SIG-M5 (cell line): Measurements from ENCODE around the gene DCAF6.
"Not testable (repeated sequence)": the region's sequence is repeated elsewhere in the genome, so short reads cannot be mapped to it uniquely, and the experiment has no call there.

Source experiments
- DNase-seq: peaks from one replicate; lab custom pipeline; 2025; lab: John Stamatoyannopoulos, UW

The DCAF6 gene

GRCh38 chr1:167923324-167924056 is 13.0 kb upstream of the DCAF6 start:
- no peak for DNase-seq

GRCh38 chr1:167924102-167924501 is 12.4 kb upstream of the DCAF6 start:
- no peak for DNase-seq

GRCh38 chr1:167924543-167925231 is 11.8 kb upstream of the DCAF6 start:
- DNase-seq, result no peak

- no peak for DNase-seq
Observed at GRCh38 chr1:167926486-167926997, 9.9 kb upstream of the DCAF6 start.

GRCh38 chr1:167927046-167927754 is 9.3 kb upstream of the DCAF6 start:
- DNase-seq, result no peak

- DNase-seq, result no peak
Observed at GRCh38 chr1:167928457-167928852, 8.0 kb upstream of the DCAF6 start.

- not testable (repeated sequence) for DNase-seq
Observed at GRCh38 chr1:167928919-167929318, 7.6 kb upstream of the DCAF6 start.

- DNase-seq, result no peak
Observed at GRCh38 chr1:167929725-167930124, 6.8 kb upstream of the DCAF6 start.

- no peak for DNase-seq
Observed at GRCh38 chr1:167933788-167934187, 2.7 kb upstream of the DCAF6 start.

GRCh38 chr1:167934426-167935215 is 1.9 kb upstream of the DCAF6 start:
- no peak for DNase-seq

GRCh38 chr1:167935216-167936067 is 1.0 kb upstream of the DCAF6 start:
- DNase-seq, result peak; percentile 50

- DNase-seq, result peak; percentile 20
Observed at GRCh38 chr1:167936930-167937708, 636 bp downstream of the DCAF6 start, which contains the start of gene MPC2. MPC2 (minus strand) TSS chr1:167937072; CDS start chr1:167935841, 1,231 bp downstream.

GRCh38 chr1:167937709-167938010 is 1.2 kb downstream of the DCAF6 start:
- DNase-seq, result no peak

- DNase-seq, result no peak
Observed at GRCh38 chr1:167938080-167938636, 1.7 kb downstream of the DCAF6 start.

GRCh38 chr1:167940264-167940663 is 3.8 kb downstream of the DCAF6 start:
- DNase-seq, result no peak

GRCh38 chr1:167943541-167943940 is 7.1 kb downstream of the DCAF6 start:
- DNase-seq, result no peak

GRCh38 chr1:167947733-167948132 is 11.2 kb downstream of the DCAF6 start:
- DNase-seq, result no peak

GRCh38 chr1:167949785-167950184 is 13.3 kb downstream of the DCAF6 start:
- no peak for DNase-seq

- DNase-seq, result no peak
Observed at GRCh38 chr1:167950569-167950968, 14.1 kb downstream of the DCAF6 start.

- DNase-seq, result no peak
Observed at GRCh38 chr1:167955915-167956314, 19.4 kb downstream of the DCAF6 start.
